Measurements from ENCODE around the gene SLC12A2. TPM values are rescaled to one million over a fixed set of nuclear protein-coding genes. Genes with fewer than 3 reads are reported as not detected.

Gene SLC12A2
- total and polyA plus RNA-seq, 9 of the 15 experiments (the other 6 are each of a cell fraction or from before 2014, with no cell fraction given): 5.1 to 20.3 (median 12.6) TPM

- Histone ChIP-seq H3K4me1 (replicated peaks in 1 of 2; ENCODE audit: control insufficient read depth in 2 of 2, insufficient read depth in 2 of 2, low read length in 2 of 2) (peaks cover 17 to 20% of the 10 kb centered on the region in 2 experiments; a peak in 4 of 5 replicates), H3K4me3 (peak overlapping the region; percentile 80), H3K9ac (ENCODE audit: insufficient read depth in 1 of 2, low read depth in 2 of 2, low read length in 2 of 2) (peak overlapping the region; percentile 78 to 95), H3K36me3 (ENCODE audit: control insufficient read depth, insufficient read depth, low read length) (peaks cover 5% of the 10 kb centered on the region; the same call in 2 of the 3 replicates), H3K79me2 (ENCODE audit: control insufficient read depth, insufficient read depth, low read length) (peaks cover 81% of the 10 kb centered on the region), H2AFZ (ENCODE audit: low read depth, low read length) (peak overlapping the region; percentile 95), H3K4me2 (ENCODE audit: insufficient read depth, low read length) (peak overlapping the region; percentile 87), H4K20me1 (replicated peaks; ENCODE audit: control insufficient read depth, insufficient read depth, low read length) (peaks cover 6% of the 10 kb centered on the region; the same call in 1 of the 2 replicates), H3K27ac (ENCODE audit: extremely low read depth, low read depth, low read length) (peak overlapping the region; percentile 89), H3K27me3 (ENCODE audit: control insufficient read depth in 2 of 2, insufficient read depth in 2 of 2, low read length in 2 of 2) (no peaks in the 10 kb centered on the region), H3K9me1 (ENCODE audit: control insufficient read depth, insufficient read depth, low read length) (no peaks in the 10 kb centered on the region), H3K9me3 (replicated peaks; ENCODE audit: control insufficient read depth, insufficient read depth, low read depth, low read length) (no peaks in the 10 kb centered on the region)
- intact Hi-C loops (cut with micrococcal nuclease): loop anchor here (5.0 to 10.0 kb wide), 5 partner anchors 115 to 1015 kb away; no protein-coding TSS in a partner anchor
- WGBS (ENCODE audit: insufficient coverage, low coverage, missing lambda C conversion rate): under 1% methylated on average over 25 of the region's 25 CpGs
- BruUV-seq (replicated peaks): no TSS peak
- CTCF ChIA-PET (ENCODE audit: low intra/inter-chr PET ratio): no interaction called here
- POLR2A ChIA-PET: interaction anchor here (0.7 to 1.9 kb wide), 4 partner anchors 10 to 1481 kb away, joined by 3 to 6 read pairs (median 4); no protein-coding TSS in a partner anchor
- in situ Hi-C loops (cut with MboI): no loop called here
- ATAC-seq: peak; percentile 23
- DNase-seq (ENCODE audit: extremely low read depth in 1 of 4, low spot score in 3 of 4): peak in 1 of 4 experiments; percentile 16
- FAIRE-seq: no peak
- TF ChIP-seq FOXJ3 (CRISPR knock-in tag; IDR thresholded peaks at IDR 0.05) (no peak), TAF7 (tag; IDR thresholded peaks at IDR 0.05) (peak; percentile 62; the same call in 1 of the 2 replicates), PTRF (tag; IDR thresholded peaks at IDR 0.05) (no peak), ZNF511 (CRISPR knock-in tag; IDR thresholded peaks at IDR 0.05) (no peak), PATZ1 (CRISPR knock-in tag; IDR thresholded peaks at IDR 0.05; ENCODE audit: borderline replicate concordance) (no peak), KAT7 (CRISPR knock-in tag; IDR thresholded peaks at IDR 0.05; ENCODE audit: borderline replicate concordance) (no peak), ZNF217 (CRISPR knock-in tag; IDR thresholded peaks at IDR 0.05) (no peak), RFX7 (CRISPR knock-in tag; IDR thresholded peaks at IDR 0.05) (no peak), MCM3 (IDR thresholded peaks at IDR 0.05) (no peak), ZNF778 (CRISPR knock-in tag; IDR thresholded peaks at IDR 0.05) (no peak), ZNF347 (CRISPR knock-in tag; IDR thresholded peaks at IDR 0.05; ENCODE audit: low read depth) (no peak), CSDE1 (IDR thresholded peaks at IDR 0.05) (no peak), ETV1 (tag; conservative IDR thresholded peaks at IDR 0.05; ENCODE audit: low read depth) (peak; percentile 46; the same call in 1 of the 2 replicates), PHF8 (IDR thresholded peaks at IDR 0.05; ENCODE audit: borderline replicate concordance, low read length) (peak; percentile 66; the same call in 1 of the 2 replicates), CBFA2T2 (conservative IDR thresholded peaks at IDR 0.05) (no peak), ZNF354B (CRISPR knock-in tag; IDR thresholded peaks at IDR 0.05) (no peak)
- TF ChIP-seq, protein P1, sequence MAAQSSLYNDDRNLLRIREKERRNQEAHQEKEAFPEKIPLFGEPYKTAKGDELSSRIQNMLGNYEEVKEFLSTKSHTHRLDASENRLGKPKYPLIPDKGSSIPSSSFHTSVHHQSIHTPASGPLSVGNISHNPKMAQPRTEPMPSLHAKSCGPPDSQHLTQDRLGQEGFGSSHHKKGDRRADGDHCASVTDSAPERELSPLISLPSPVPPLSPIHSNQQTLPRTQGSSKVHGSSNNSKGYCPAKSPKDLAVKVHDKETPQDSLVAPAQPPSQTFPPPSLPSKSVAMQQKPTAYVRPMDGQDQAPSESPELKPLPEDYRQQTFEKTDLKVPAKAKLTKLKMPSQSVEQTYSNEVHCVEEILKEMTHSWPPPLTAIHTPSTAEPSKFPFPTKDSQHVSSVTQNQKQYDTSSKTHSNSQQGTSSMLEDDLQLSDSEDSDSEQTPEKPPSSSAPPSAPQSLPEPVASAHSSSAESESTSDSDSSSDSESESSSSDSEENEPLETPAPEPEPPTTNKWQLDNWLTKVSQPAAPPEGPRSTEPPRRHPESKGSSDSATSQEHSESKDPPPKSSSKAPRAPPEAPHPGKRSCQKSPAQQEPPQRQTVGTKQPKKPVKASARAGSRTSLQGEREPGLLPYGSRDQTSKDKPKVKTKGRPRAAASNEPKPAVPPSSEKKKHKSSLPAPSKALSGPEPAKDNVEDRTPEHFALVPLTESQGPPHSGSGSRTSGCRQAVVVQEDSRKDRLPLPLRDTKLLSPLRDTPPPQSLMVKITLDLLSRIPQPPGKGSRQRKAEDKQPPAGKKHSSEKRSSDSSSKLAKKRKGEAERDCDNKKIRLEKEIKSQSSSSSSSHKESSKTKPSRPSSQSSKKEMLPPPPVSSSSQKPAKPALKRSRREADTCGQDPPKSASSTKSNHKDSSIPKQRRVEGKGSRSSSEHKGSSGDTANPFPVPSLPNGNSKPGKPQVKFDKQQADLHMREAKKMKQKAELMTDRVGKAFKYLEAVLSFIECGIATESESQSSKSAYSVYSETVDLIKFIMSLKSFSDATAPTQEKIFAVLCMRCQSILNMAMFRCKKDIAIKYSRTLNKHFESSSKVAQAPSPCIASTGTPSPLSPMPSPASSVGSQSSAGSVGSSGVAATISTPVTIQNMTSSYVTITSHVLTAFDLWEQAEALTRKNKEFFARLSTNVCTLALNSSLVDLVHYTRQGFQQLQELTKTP (IDR thresholded peaks at IDR 0.05; ENCODE audit: low read depth in 1 of 2, partially characterized antibody in 2 of 2): no peak
Measured at GRCh38 chr5:128082551-128083032, 974 bp upstream of the SLC12A2 start.
